Measurements from ENCODE around the gene OGN. TPM values are rescaled to one million over a fixed set of nuclear protein-coding genes. Genes with fewer than 3 reads are reported as not detected.

Gene OGN
- total RNA-seq, 4 donors from 2014 or later, result 7.2 to 18.7 (median 7.7) TPM

DNA sequence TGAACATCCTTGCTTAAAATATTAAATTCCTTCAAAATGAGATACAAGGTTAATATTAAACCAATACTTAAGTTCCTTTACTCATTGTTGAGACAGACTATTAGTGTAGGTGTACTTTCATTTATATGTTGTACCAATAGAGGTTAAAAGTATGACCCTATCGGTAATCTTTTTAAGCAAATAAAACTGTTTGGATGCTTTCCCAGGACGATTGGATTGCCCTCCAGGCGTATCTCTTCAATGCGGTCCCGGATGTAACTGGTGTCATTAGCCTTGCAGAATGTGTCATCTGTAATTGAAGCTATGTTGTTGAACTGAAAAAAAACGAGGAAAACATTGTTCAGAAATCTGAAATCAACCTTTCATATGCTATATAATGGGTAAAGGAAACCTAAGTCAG is 18.9 kb downstream of the OGN start:
- H3K36me3 ChIP-seq, result no peaks in the 10 kb centered on the region

DNA sequence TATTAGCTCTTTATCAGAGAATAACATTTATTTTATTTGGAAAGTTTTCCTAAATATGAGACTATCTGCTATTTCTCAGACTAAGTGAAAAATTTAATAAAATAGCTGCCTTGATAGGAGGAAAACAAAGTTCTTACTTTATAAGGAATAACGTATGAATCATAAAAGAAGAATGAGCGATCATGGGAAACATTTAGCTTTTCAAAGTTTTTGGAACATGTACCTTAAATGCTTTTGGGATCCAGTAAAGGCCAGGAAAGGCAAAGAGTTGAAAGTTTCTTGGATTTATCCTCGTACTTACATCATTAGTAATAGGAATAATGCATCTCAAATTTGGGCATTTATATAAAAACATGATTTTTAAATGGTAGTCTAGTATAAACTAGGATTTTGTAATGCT is 19.4 kb downstream of the OGN start:
- in situ Hi-C loops (cut with MboI; ENCODE audit: low pct_ligation_motif_present in 1 of 4, low pct_unique_long_range_greater_than_20kb in 1 of 4, low sequenced_read_pairs in 3 of 4) (no loop called here), intact Hi-C loops (cut with DNase I; ENCODE audit: low total_unique reads) (no loop called here)
- DNase-seq, result no peak
- TF ChIP-seq POLR2A (IDR thresholded peaks at IDR 0.05) (no peak), EP300 (IDR thresholded peaks at IDR 0.05; ENCODE audit: low read depth) (no peak)
- TF ChIP-seq, protein P1, sequence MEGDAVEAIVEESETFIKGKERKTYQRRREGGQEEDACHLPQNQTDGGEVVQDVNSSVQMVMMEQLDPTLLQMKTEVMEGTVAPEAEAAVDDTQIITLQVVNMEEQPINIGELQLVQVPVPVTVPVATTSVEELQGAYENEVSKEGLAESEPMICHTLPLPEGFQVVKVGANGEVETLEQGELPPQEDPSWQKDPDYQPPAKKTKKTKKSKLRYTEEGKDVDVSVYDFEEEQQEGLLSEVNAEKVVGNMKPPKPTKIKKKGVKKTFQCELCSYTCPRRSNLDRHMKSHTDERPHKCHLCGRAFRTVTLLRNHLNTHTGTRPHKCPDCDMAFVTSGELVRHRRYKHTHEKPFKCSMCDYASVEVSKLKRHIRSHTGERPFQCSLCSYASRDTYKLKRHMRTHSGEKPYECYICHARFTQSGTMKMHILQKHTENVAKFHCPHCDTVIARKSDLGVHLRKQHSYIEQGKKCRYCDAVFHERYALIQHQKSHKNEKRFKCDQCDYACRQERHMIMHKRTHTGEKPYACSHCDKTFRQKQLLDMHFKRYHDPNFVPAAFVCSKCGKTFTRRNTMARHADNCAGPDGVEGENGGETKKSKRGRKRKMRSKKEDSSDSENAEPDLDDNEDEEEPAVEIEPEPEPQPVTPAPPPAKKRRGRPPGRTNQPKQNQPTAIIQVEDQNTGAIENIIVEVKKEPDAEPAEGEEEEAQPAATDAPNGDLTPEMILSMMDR (IDR thresholded peaks at IDR 0.05), result no peak
- Histone ChIP-seq H3K27me3 (no peaks in the 10 kb centered on the region), H3K4me1 (peaks cover 0 to 7% (median 0%) of the 10 kb centered on the region in 4 donors), H3K9me3 (no peaks in the 10 kb centered on the region), H3K4me3 (no peak overlapping the region), H3K27ac (peak overlapping the region in 1 of 4 donors; percentile 1), H3K36me3 (no peaks in the 10 kb centered on the region)
- 74 to 80% methylated on average over 3 of the region's 3 CpGs for WGBS, 2 donors (ENCODE audit: low coverage in 1 of 2)

More for the DNA sequence above, 18.9 kb downstream of the OGN start:
- no peak for TF ChIP-seq POLR2A (IDR thresholded peaks at IDR 0.05)
- TF ChIP-seq POLR2AphosphoS5 (IDR thresholded peaks at IDR 0.05), result no peak
- no peak for TF ChIP-seq EP300 (IDR thresholded peaks at IDR 0.05; ENCODE audit: low read depth)
- TF ChIP-seq, protein P1 (IDR thresholded peaks at IDR 0.05), result no peak
- no peak for DNase-seq
- Histone ChIP-seq H3K4me3 (no peak overlapping the region), H3K27ac (peak overlapping the region in 1 of 4 donors; percentile 11), H3K4me1 (peaks cover 0 to 7% (median 0%) of the 10 kb centered on the region in 4 donors), H3K27me3 (no peaks in the 10 kb centered on the region), H3K9me3 (no peaks in the 10 kb centered on the region)
- in situ Hi-C loops (cut with MboI; ENCODE audit: low pct_ligation_motif_present in 1 of 4, low pct_unique_long_range_greater_than_20kb in 1 of 4, low sequenced_read_pairs in 3 of 4) (no loop called here), intact Hi-C loops (cut with DNase I; ENCODE audit: low total_unique reads) (no loop called here)
- 51 to 69% methylated on average over 6 of the region's 6 CpGs for WGBS, 2 donors (ENCODE audit: low coverage in 1 of 2)

DNA sequence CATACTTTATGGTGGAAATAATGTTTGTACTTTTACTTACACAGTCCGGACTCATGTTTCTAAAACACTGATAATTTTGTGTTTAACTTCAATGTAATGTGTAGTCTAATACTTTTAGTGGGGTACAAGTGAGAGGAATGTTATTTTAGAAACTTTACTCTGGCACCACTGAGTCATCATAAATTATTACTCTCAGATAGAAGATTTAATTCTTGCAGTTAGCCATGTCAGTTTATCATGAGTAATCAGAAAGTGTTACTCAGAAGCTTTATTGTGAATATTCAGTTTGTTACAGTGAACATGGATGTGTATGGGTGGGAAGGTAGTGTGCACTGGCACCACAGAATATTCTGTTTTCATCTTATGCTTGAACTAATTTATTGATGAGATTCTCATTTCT is 20.0 kb downstream of the OGN start:
- TF ChIP-seq POLR2A (IDR thresholded peaks at IDR 0.05), result no peak
- TF ChIP-seq, protein P1 (IDR thresholded peaks at IDR 0.05), result no peak
- TF ChIP-seq POLR2AphosphoS5 (IDR thresholded peaks at IDR 0.05), result no peak
- TF ChIP-seq EP300 (IDR thresholded peaks at IDR 0.05; ENCODE audit: low read depth), result no peak
- no peaks in the 10 kb centered on the region for H3K27me3 ChIP-seq
- no peak for DNase-seq
- no peaks in the 10 kb centered on the region for H3K9me3 ChIP-seq
- 85 to 100% methylated on average over 1 of the region's 1 CpG for WGBS, 2 donors (ENCODE audit: low coverage in 1 of 2)
- intact Hi-C loops (cut with DNase I; ENCODE audit: low total_unique reads), result no loop called here
- in situ Hi-C loops (cut with MboI; ENCODE audit: low pct_ligation_motif_present in 1 of 4, low pct_unique_long_range_greater_than_20kb in 1 of 4, low sequenced_read_pairs in 3 of 4), result no loop called here
- peak overlapping the region in 1 of 4 donors; percentile 1 for H3K27ac ChIP-seq
- no peaks in the 10 kb centered on the region for H3K36me3 ChIP-seq
- peaks cover 0 to 13% (median 1%) of the 10 kb centered on the region in 4 donors for H3K4me1 ChIP-seq
- H3K4me3 ChIP-seq, result no peak overlapping the region

DNA sequence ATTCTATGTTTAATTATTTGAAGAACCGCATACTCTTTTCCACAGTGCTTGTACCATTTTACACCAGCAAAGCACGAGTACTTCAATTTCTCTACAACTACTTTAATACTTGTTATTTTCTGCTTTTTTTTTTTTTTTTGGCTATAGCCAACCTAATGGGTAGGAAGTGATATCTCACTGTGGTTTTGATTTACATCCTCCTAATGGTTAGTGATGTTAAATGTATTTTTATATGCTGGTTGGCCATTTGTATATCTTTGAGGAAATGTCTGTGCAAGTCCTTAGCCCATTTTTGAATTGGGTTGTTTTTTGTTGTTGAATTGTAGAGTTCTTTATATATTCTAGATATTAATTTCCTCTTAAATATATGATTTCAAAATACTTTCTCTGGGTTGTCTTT is 22.6 kb downstream of the OGN start:
- TF ChIP-seq POLR2A (IDR thresholded peaks at IDR 0.05), result no peak
- TF ChIP-seq, protein P1 (IDR thresholded peaks at IDR 0.05), result no peak
- no peak for TF ChIP-seq POLR2AphosphoS5 (IDR thresholded peaks at IDR 0.05)
- TF ChIP-seq EP300 (IDR thresholded peaks at IDR 0.05; ENCODE audit: low read depth), result no peak
- intact Hi-C loops (cut with DNase I; ENCODE audit: low total_unique reads), result no loop called here
- Histone ChIP-seq H3K4me3 (no peak overlapping the region), H3K27ac (no peak overlapping the region), H3K36me3 (no peaks in the 10 kb centered on the region), H3K27me3 (no peaks in the 10 kb centered on the region), H3K9me3 (no peaks in the 10 kb centered on the region), H3K4me1 (peaks cover 0 to 30% (median 7%) of the 10 kb centered on the region in 4 donors)
- no peak for DNase-seq
- in situ Hi-C loops (cut with MboI; ENCODE audit: low pct_ligation_motif_present in 1 of 4, low pct_unique_long_range_greater_than_20kb in 1 of 4, low sequenced_read_pairs in 3 of 4), result no loop called here
- WGBS, 2 donors (ENCODE audit: low coverage in 1 of 2), result 92 to 100% methylated on average over 2 of the region's 2 CpGs

Measured in transverse colon (tissue), 4 donors.